H1 (cell line): Measurements from ENCODE around the gene NOX5. TPM values are rescaled to one million over a fixed set of nuclear protein-coding genes. Genes with fewer than 3 reads are reported as not detected.

Experiments
- CHD1 ChIP-seq: IDR thresholded peaks from 2 replicates; pipeline ENCODE4 v1.6.1; 2012; ENCODE audit warnings: low read depth, low read length, improper control_type of control experiment
- CTBP2 ChIP-seq: IDR thresholded peaks from 2 replicates; pipeline ENCODE4 v1.7.0; 2011; ENCODE audit warnings: borderline replicate concordance, mild to moderate bottlenecking, moderate library complexity, mixed read lengths, low read length; ENCODE audit not compliant: insufficient read depth, insufficient read length
- EGR1 ChIP-seq: IDR thresholded peaks from 2 replicates; pipeline ENCODE4 v1.6.1; 2011; ENCODE audit warnings: low read depth, low read length, borderline replicate concordance
- POU5F1 ChIP-seq: IDR thresholded peaks from 2 replicates; pipeline ENCODE4 v1.6.1; 2011; ENCODE audit warnings: low read depth, mild to moderate bottlenecking, low read length, moderate library complexity
- RFX5 ChIP-seq: IDR thresholded peaks from 2 replicates; pipeline ENCODE4 v1.6.1; 2011; ENCODE audit warnings: low read depth, low read length, improper control_type of control experiment, borderline replicate concordance
- SP4 ChIP-seq: IDR thresholded peaks from 2 replicates; pipeline ENCODE4 v1.6.1; 2012; ENCODE audit warnings: low read length, inconsistent platforms
- YY1 ChIP-seq: IDR thresholded peaks from 2 replicates; pipeline ENCODE4 v1.6.1; 2011; ENCODE audit warnings: low read depth, mild to moderate bottlenecking, low read length
- polyA plus RNA-seq, 7 experiments: library from polyadenylated mRNA; depleted of rRNA in 3 of 7; stranded (reverse) in 5 of 7; unstranded in 2 of 7; fragments of >200 nt in 5 of 7; fragments of 200-250 nt in 2 of 7; gene quantifications; 1 replicate in 5 of 7; 2 replicates in 1 of 7; 4 replicates in 1 of 7; pipeline versions ENCODE4 v1.2.1 to v1.2.3, GENCODE V29; 2011 to 2013; ENCODE audit warnings: missing spikeins in 2 of 7, mixed read lengths in 2 of 7
- total RNA-seq: library from RNA; stranded (reverse); fragmentation: NEBNext Ultra II Directional; extraction: Animal tissue kit (Norgen Biotek cat#: 25700); gene quantifications from 2 replicates; pipeline ENCODE4 v1.2.1, GENCODE V29; 2021
- TF ChIP-seq, protein P1 (sequence below): IDR thresholded peaks from 2 replicates; pipeline ENCODE4 v1.6.1; 2011; ENCODE audit warnings: low read depth, mild to moderate bottlenecking, low read length; ENCODE audit not compliant: insufficient read depth

NOX5 gene
- total and polyA plus RNA-seq, 2 of the 8 experiments (the other 6 are each of a cell fraction or from before 2014, with no cell fraction given) = under 0.01 TPM; not detected in 1

DNA sequence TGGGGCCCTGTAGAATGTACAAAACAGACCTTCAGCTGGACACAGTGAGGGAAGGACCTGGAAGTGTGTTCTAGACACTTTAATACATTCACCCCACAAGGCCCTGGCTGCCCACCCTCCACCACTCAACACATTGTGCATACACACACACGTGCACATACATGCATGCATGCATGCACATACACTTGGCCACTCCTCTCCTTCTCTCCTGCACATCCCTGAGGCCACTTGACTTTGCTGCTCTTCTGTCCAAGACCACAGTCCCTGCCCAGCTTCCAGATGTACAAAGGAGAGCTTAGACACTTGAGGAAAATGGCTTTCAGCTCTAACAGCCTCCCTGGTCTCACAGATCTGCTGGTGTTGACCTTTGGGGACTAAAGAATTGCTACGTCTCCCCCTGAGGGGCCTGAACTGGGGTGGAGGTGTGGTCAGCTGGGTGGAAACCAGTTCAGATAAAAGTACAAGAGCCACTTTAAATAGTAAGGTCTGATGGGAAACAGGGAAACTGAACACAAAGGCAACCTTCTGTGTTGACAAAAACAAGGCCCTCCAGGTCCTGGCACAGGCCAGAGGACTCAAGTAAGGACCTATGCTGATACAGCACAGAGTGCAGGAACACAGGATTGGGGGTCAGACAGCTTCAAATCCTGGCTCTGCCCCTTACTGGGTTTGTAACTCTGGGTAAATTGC lies 24.8 kb upstream of the NOX5 start (continued):
- TF ChIP-seq SP4 = no peak
- TF ChIP-seq POU5F1 = no peak
- TF ChIP-seq EGR1 = no peak
- TF ChIP-seq, protein P1, sequence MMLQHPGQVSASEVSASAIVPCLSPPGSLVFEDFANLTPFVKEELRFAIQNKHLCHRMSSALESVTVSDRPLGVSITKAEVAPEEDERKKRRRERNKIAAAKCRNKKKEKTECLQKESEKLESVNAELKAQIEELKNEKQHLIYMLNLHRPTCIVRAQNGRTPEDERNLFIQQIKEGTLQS = no peak
- no peak for TF ChIP-seq RFX5
- TF ChIP-seq CHD1 = no peak
- no peak for TF ChIP-seq CTBP2
- no peak for TF ChIP-seq YY1
